ENCODE data around the gene CT47C1. TPM values are rescaled to one million over a fixed set of nuclear protein-coding genes. Genes with fewer than 3 reads are reported as not detected.

CT47C1 gene
- total and polyA plus RNA-seq, 2 donors (not counting 1 experiment from before 2014, with no cell fraction given): not detected

DNA sequence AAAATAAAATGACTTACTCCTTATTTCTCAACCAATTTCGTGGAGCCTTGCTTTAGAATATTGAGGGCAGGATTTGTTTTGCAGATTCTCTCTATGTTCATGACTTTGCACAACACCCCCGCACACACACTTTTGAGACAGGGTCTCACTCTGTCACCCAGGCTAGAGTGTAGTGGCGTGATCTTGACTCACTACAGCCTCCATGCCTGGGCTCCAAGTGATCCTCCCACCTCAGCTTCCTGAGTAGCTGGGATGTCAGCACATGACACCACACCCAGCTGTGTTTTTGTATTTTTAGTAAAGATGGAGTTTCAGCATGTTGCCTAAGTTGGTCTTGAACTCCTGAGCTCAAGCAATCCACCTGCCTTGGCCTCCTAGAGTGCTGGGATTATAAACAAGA lies 12.0 kb downstream of the CT47C1 start:
- Histone ChIP-seq H3K79me2 (ENCODE audit: control insufficient read depth, insufficient read depth, low read length) (no peaks in the 10 kb centered on the region), H3K4me1 (ENCODE audit: control insufficient read depth in 2 of 2, insufficient read depth in 2 of 2, low read length in 2 of 2) (peaks cover 6 to 7% of the 10 kb centered on the region in 2 donors), H3K27me3 (replicated peaks in 1 of 4; ENCODE audit: control extremely low read depth in 1 of 4, control insufficient read depth in 3 of 4, insufficient read depth in 4 of 4, low read length in 3 of 4) (no peaks in the 10 kb centered on the region), H4K20me1 (ENCODE audit: control insufficient read depth, insufficient read depth, low read length, poor library complexity, severe bottlenecking) (no peaks in the 10 kb centered on the region), H3K4me2 (replicated peaks; ENCODE audit: low read depth, low read length, poor library complexity, severe bottlenecking) (no peak overlapping the region), H3K9me3 (ENCODE audit: control extremely low read depth in 1 of 3, control insufficient read depth in 2 of 3, insufficient read depth in 1 of 3, low read length in 2 of 3) (no peaks in the 10 kb centered on the region), H3K4me3 (ENCODE audit: control extremely low read depth in 1 of 5, extremely low read depth in 1 of 5, insufficient read depth in 1 of 5, low read depth in 2 of 5, low read length in 4 of 5) (no peak overlapping the region), H2AFZ (ENCODE audit: insufficient read depth, low read depth, low read length, poor library complexity, severe bottlenecking) (no peak overlapping the region), H3K9ac (ENCODE audit: low read length) (no peak overlapping the region), H3K27ac (ENCODE audit: low read length in 2 of 2) (no peak overlapping the region), H3K36me3 (replicated peaks in 1 of 2; ENCODE audit: control extremely low read depth in 1 of 2, control insufficient read depth in 1 of 2, extremely low read depth in 1 of 2, insufficient read depth in 2 of 2, low read length in 1 of 2) (no peaks in the 10 kb centered on the region)
- WGBS (ENCODE audit: insufficient coverage): no CpG with 5 or more reads among the region's 3 CpGs
- Mint-ChIP-seq H3K9me3 (ENCODE audit: insufficient read depth) (no peaks in the 10 kb centered on the region), H3K27me3 (peaks cover 6% of the 10 kb centered on the region), H3K4me1 (peaks cover 6% of the 10 kb centered on the region), H3K27ac (no peak overlapping the region), H3K4me3 (no peak overlapping the region)
- ATAC-seq (ENCODE audit: low read depth): no peak
- no peak for DNase-seq
- TF ChIP-seq, protein P1, sequence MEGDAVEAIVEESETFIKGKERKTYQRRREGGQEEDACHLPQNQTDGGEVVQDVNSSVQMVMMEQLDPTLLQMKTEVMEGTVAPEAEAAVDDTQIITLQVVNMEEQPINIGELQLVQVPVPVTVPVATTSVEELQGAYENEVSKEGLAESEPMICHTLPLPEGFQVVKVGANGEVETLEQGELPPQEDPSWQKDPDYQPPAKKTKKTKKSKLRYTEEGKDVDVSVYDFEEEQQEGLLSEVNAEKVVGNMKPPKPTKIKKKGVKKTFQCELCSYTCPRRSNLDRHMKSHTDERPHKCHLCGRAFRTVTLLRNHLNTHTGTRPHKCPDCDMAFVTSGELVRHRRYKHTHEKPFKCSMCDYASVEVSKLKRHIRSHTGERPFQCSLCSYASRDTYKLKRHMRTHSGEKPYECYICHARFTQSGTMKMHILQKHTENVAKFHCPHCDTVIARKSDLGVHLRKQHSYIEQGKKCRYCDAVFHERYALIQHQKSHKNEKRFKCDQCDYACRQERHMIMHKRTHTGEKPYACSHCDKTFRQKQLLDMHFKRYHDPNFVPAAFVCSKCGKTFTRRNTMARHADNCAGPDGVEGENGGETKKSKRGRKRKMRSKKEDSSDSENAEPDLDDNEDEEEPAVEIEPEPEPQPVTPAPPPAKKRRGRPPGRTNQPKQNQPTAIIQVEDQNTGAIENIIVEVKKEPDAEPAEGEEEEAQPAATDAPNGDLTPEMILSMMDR (IDR thresholded peaks at IDR 0.05): no peak
- TF ChIP-seq EZH2 (IDR thresholded peaks at IDR 0.05; ENCODE audit: borderline replicate concordance, insufficient read depth, low read depth, low read length, poor library complexity, severe bottlenecking): no peak
- ChIA-PET POLR2A (no interaction called here), CTCF (no interaction called here)
- intact Hi-C loops (cut with micrococcal nuclease): no loop called here

DNA sequence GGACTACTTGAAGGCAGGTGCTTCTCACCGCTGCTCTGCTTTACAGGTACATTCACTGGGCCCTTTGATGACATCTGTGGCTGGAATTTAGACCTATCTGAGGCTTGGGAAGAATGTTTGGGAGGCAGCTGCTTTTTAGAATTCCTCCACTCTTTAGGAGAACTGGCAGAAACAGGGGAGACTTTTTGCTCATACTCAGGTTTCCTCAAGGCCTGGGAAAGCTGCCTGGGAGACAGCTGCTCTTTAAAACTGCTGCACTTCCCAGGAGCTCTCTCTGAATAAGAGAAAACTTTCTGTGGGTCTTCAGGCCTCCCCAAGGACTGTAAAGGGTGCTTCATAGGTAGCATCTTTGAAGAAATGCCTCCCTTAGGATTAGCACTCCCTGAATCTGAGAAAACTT lies 14.3 kb downstream of the CT47C1 start:
- no peaks in the 10 kb centered on the region for H3K9me3 ChIP-seq (ENCODE audit: control extremely low read depth in 1 of 3, control insufficient read depth in 2 of 3, insufficient read depth in 1 of 3, low read length in 2 of 3)
- peaks cover 7% of the 10 kb centered on the region in 2 donors for H3K4me1 ChIP-seq (ENCODE audit: control insufficient read depth in 2 of 2, insufficient read depth in 2 of 2, low read length in 2 of 2)
- no peak overlapping the region for H3K27ac ChIP-seq (ENCODE audit: low read length in 2 of 2)
- H2AFZ ChIP-seq (ENCODE audit: insufficient read depth, low read depth, low read length, poor library complexity, severe bottlenecking): no peak overlapping the region
- H3K27me3 ChIP-seq (replicated peaks in 1 of 4; ENCODE audit: control extremely low read depth in 1 of 4, control insufficient read depth in 3 of 4, insufficient read depth in 4 of 4, low read length in 3 of 4): no peaks in the 10 kb centered on the region
- H3K79me2 ChIP-seq (ENCODE audit: control insufficient read depth, insufficient read depth, low read length): no peaks in the 10 kb centered on the region
- no peaks in the 10 kb centered on the region for H3K9me3 Mint-ChIP-seq (ENCODE audit: insufficient read depth)
- DNase-seq (no peak), ATAC-seq (ENCODE audit: low read depth) (no peak)
- peaks cover 7% of the 10 kb centered on the region for H3K4me1 Mint-ChIP-seq
- no peaks in the 10 kb centered on the region for H4K20me1 ChIP-seq (ENCODE audit: control insufficient read depth, insufficient read depth, low read length, poor library complexity, severe bottlenecking)
- WGBS (ENCODE audit: insufficient coverage): no CpG with 5 or more reads among the region's 1 CpG
- CTCF ChIA-PET: no interaction called here
- POLR2A ChIA-PET: no interaction called here
- H3K4me2 ChIP-seq (replicated peaks; ENCODE audit: low read depth, low read length, poor library complexity, severe bottlenecking): no peak overlapping the region
- intact Hi-C loops (cut with micrococcal nuclease): no loop called here
- H3K27me3 Mint-ChIP-seq: peaks cover 3% of the 10 kb centered on the region
- TF ChIP-seq, protein P1 (IDR thresholded peaks at IDR 0.05): no peak
- H3K27ac Mint-ChIP-seq: no peak overlapping the region
- H3K36me3 ChIP-seq (replicated peaks in 1 of 2; ENCODE audit: control extremely low read depth in 1 of 2, control insufficient read depth in 1 of 2, extremely low read depth in 1 of 2, insufficient read depth in 2 of 2, low read length in 1 of 2): no peaks in the 10 kb centered on the region
- H3K4me3 ChIP-seq (ENCODE audit: control extremely low read depth in 1 of 5, extremely low read depth in 1 of 5, insufficient read depth in 1 of 5, low read depth in 2 of 5, low read length in 4 of 5): no peak overlapping the region
- no peak overlapping the region for H3K4me3 Mint-ChIP-seq
- no peak overlapping the region for H3K9ac ChIP-seq (ENCODE audit: low read length)

All from B cell (primary cell).